B cell (primary cell): ENCODE measurements around the gene MRS2. TPM values are rescaled to one million over a fixed set of nuclear protein-coding genes. Genes with fewer than 3 reads are reported as not detected.

Experiments used
- ATAC-seq: fragments of 200-7000 bp; cut with Tn5 transposase; one replicate; pipeline ENCODE4 v1.10.0; 2021; ENCODE audit warnings: low read depth, mild to moderate bottlenecking, moderate number of reproducible peaks, moderate library complexity
- CTCF ChIA-PET: fragments of 350-600 bp; sonication (Branson Sonifier 250); formaldehyde crosslinking; loops from one replicate; lab custom pipeline; 2021; ENCODE audit warnings: antibody characterized with exemption, inconsistent platforms; lab: Charles Lee
- POLR2A ChIA-PET: fragments of 350-600 bp; sonication (Branson Sonifier 250); formaldehyde crosslinking; loops from one replicate; lab custom pipeline; 2021; ENCODE audit warnings: antibody characterized with exemption; lab: Charles Lee
- DNase-seq: peaks from one replicate; pipeline ENCODE4 v3.0.0; 2013
- H2AFZ ChIP-seq: 2 replicates; pipeline ENCODE4 v1.6.1; 2012; ENCODE audit warnings: mild to moderate bottlenecking, low read depth, low read length; ENCODE audit not compliant: insufficient read depth, poor library complexity, severe bottlenecking
- H3K27ac ChIP-seq, 2 donors: 1 replicate in 1 of 2; 2 replicates in 1 of 2; pipeline ENCODE4 v1.5.1; 2012 to 2013; ENCODE audit warnings: low read length in 2 of 2, mild to moderate bottlenecking in 2 of 2, moderate library complexity in 1 of 2
- H3K27me3 ChIP-seq, 4 experiments: fragments of 200-600 bp in 1 of 4; sonication (generic) in 1 of 4; replicated peaks in 1 of 4; 1 replicate in 2 of 4; 2 replicates in 2 of 4; pipeline versions ENCODE4 v1.6.1 to v1.7.0; 2013 to 2016; ENCODE audit warnings: low read length in 3 of 4, mild to moderate bottlenecking in 2 of 4, mixed read lengths in 1 of 4, moderate library complexity in 1 of 4; ENCODE audit not compliant: insufficient read depth in 4 of 4, control insufficient read depth in 3 of 4; ENCODE audit errors: control extremely low read depth in 1 of 4
- H3K36me3 ChIP-seq, 2 experiments: replicated peaks in 1 of 2; 1 replicate in 1 of 2; 2 replicates in 1 of 2; pipeline versions ENCODE4 v1.6.1 to v1.7.1; 2013; ENCODE audit warnings: low read length in 1 of 2; ENCODE audit not compliant: insufficient read depth in 2 of 2, control insufficient read depth in 1 of 2; ENCODE audit errors: control extremely low read depth in 1 of 2, extremely low read depth in 1 of 2
- H3K4me1 ChIP-seq, 2 donors: fragments of 200-600 bp in 1 of 2; sonication (generic) in 1 of 2; 1 replicate in 1 of 2; 2 replicates in 1 of 2; pipeline versions ENCODE4 v1.5.1 to v1.6.1; 2013 to 2017; ENCODE audit warnings: low read length in 2 of 2; ENCODE audit not compliant: control insufficient read depth in 2 of 2, insufficient read depth in 2 of 2
- H3K4me2 ChIP-seq: replicated peaks from 2 replicates; pipeline ENCODE3; 2012; ENCODE audit warnings: mild to moderate bottlenecking, low read depth, low read length; ENCODE audit not compliant: poor library complexity, severe bottlenecking
- H3K4me3 ChIP-seq, 5 experiments: fragments of 200-600 bp in 1 of 5; sonication (generic) in 1 of 5; 1 replicate in 3 of 5; 2 replicates in 2 of 5; pipeline versions ENCODE4 v1.5.1 to v1.7.0; 2011 to 2016; ENCODE audit warnings: low read length in 4 of 5, mild to moderate bottlenecking in 4 of 5, low read depth in 2 of 5, control low read depth in 1 of 5, moderate library complexity in 1 of 5; ENCODE audit not compliant: insufficient read depth in 1 of 5; ENCODE audit errors: control extremely low read depth in 1 of 5, extremely low read depth in 1 of 5
- H3K79me2 ChIP-seq: fragments of 200-600 bp; sonication (generic); one replicate; pipeline ENCODE4 v1.6.0; 2016; ENCODE audit warnings: low read length; ENCODE audit not compliant: control insufficient read depth, insufficient read depth
- H3K9ac ChIP-seq: fragments of 200-600 bp; sonication (generic); 2 replicates; pipeline ENCODE4 v1.6.1; 2017; ENCODE audit warnings: mild to moderate bottlenecking, low read length, moderate library complexity
- H3K9me3 ChIP-seq, 3 donors: one replicate each; pipeline versions ENCODE4 v1.6.1 to v1.7.1; 2013; ENCODE audit warnings: low read length in 2 of 3; ENCODE audit not compliant: control insufficient read depth in 2 of 3, insufficient read depth in 1 of 3; ENCODE audit errors: control extremely low read depth in 1 of 3
- H4K20me1 ChIP-seq: 2 replicates; pipeline ENCODE4 v1.6.0; 2012; ENCODE audit warnings: mild to moderate bottlenecking, low read length; ENCODE audit not compliant: insufficient read depth, control insufficient read depth, poor library complexity, severe bottlenecking
- H3K27ac Mint-ChIP-seq: one replicate; pipeline ENCODE4 v1.8.0; 2021; ENCODE audit warnings: mixed read lengths
- H3K27me3 Mint-ChIP-seq: one replicate; pipeline ENCODE4 v1.8.0; 2021; ENCODE audit warnings: mixed read lengths
- H3K4me1 Mint-ChIP-seq: one replicate; pipeline ENCODE4 v1.8.0; 2021; ENCODE audit warnings: mixed read lengths
- H3K4me3 Mint-ChIP-seq: one replicate; pipeline ENCODE4 v1.8.0; 2021; ENCODE audit warnings: mixed read lengths
- H3K9me3 Mint-ChIP-seq: one replicate; pipeline ENCODE4 v1.8.0; 2022; ENCODE audit warnings: mixed read lengths; ENCODE audit not compliant: insufficient read depth
- EZH2 ChIP-seq: IDR thresholded peaks from 2 replicates; pipeline ENCODE4 v1.6.1; 2012; ENCODE audit warnings: borderline replicate concordance, low read depth, mild to moderate bottlenecking, moderate library complexity, low read length; ENCODE audit not compliant: insufficient read depth, poor library complexity, severe bottlenecking
- WGBS: methylation state at CpG from one replicate; pipeline ENCODE4 v1.1.5; 2013; ENCODE audit warnings: missing lambda C conversion rate; ENCODE audit not compliant: insufficient coverage; 5-methylcytosine and 5-hydroxymethylcytosine counted together
- intact Hi-C: fragments of 100-400 bp; cut with micrococcal nuclease; formaldehyde crosslinking; loops from one replicate; pipeline ENCODE4 v1.10.0; 2022
- polyA plus RNA-seq: library from polyadenylated mRNA; depleted of rRNA; stranded (reverse); fragments of >200 nt; gene quantifications from 2 replicates; pipeline ENCODE4 v1.2.3, GENCODE V29; 2012
- total RNA-seq, 2 donors: library from RNA; stranded (reverse); fragments of 120-200 nt in 1 of 2; gene quantifications; 1 replicate in 1 of 2; 2 replicates in 1 of 2; pipeline versions ENCODE4 v1.2.3 to v1.2.4, GENCODE V29; 2013 to 2022
- TF ChIP-seq, protein P1 (sequence below): fragments of 200-600 bp; IDR thresholded peaks from one replicate; pipeline ENCODE4 v1.8.0; 2022; ENCODE audit warnings: antibody characterized with exemption, mild to moderate bottlenecking

The MRS2 gene
- total and polyA plus RNA-seq, 2 donors (not counting 1 experiment from before 2014, with no cell fraction given), result 16.0 to 25.5 TPM

GRCh38 chr6:24451581-24452388 lies 49.0 kb downstream of the MRS2 start:
- no peaks in the 10 kb centered on the region for H3K27me3 ChIP-seq
- ChIA-PET CTCF (no interaction called here), POLR2A (no interaction called here)
- no peak overlapping the region for H3K4me3 Mint-ChIP-seq
- no peaks in the 10 kb centered on the region for H3K27me3 Mint-ChIP-seq
- H3K4me1 ChIP-seq, result no peaks in the 10 kb centered on the region
- no peaks in the 10 kb centered on the region for H3K4me1 Mint-ChIP-seq
- H3K9me3 Mint-ChIP-seq, result no peaks in the 10 kb centered on the region
- H4K20me1 ChIP-seq, result no peaks in the 10 kb centered on the region
- no peak overlapping the region for H3K9ac ChIP-seq
- H3K27ac Mint-ChIP-seq, result no peak overlapping the region
- H2AFZ ChIP-seq, result no peak overlapping the region
- H3K9me3 ChIP-seq, result no peaks in the 10 kb centered on the region
- no peak for TF ChIP-seq EZH2
- TF ChIP-seq, protein P1, sequence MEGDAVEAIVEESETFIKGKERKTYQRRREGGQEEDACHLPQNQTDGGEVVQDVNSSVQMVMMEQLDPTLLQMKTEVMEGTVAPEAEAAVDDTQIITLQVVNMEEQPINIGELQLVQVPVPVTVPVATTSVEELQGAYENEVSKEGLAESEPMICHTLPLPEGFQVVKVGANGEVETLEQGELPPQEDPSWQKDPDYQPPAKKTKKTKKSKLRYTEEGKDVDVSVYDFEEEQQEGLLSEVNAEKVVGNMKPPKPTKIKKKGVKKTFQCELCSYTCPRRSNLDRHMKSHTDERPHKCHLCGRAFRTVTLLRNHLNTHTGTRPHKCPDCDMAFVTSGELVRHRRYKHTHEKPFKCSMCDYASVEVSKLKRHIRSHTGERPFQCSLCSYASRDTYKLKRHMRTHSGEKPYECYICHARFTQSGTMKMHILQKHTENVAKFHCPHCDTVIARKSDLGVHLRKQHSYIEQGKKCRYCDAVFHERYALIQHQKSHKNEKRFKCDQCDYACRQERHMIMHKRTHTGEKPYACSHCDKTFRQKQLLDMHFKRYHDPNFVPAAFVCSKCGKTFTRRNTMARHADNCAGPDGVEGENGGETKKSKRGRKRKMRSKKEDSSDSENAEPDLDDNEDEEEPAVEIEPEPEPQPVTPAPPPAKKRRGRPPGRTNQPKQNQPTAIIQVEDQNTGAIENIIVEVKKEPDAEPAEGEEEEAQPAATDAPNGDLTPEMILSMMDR, result no peak
- H3K27ac ChIP-seq, result no peak overlapping the region
- H3K79me2 ChIP-seq, result no peaks in the 10 kb centered on the region
- H3K36me3 ChIP-seq, result no peaks in the 10 kb centered on the region
- intact Hi-C loops, result no loop called here
- 86% methylated on average over 10 of the region's 13 CpGs for WGBS
- no peak overlapping the region for H3K4me2 ChIP-seq
- ATAC-seq (no peak), DNase-seq (no peak)
- no peak overlapping the region for H3K4me3 ChIP-seq

GRCh38 chr6:24453921-24454320 lies 51.2 kb downstream of the MRS2 start:
- POLR2A ChIA-PET, result no interaction called here
- CTCF ChIA-PET, result no interaction called here
- Histone ChIP-seq H3K27ac (no peak overlapping the region), H3K27me3 (no peaks in the 10 kb centered on the region), H4K20me1 (no peaks in the 10 kb centered on the region), H3K4me3 (no peak overlapping the region), H3K4me2 (no peak overlapping the region), H3K36me3 (no peaks in the 10 kb centered on the region), H2AFZ (no peak overlapping the region), H3K9me3 (no peaks in the 10 kb centered on the region), H3K9ac (no peak overlapping the region), H3K4me1 (no peaks in the 10 kb centered on the region), H3K79me2 (no peaks in the 10 kb centered on the region)
- ATAC-seq (no peak), DNase-seq (no peak)
- Mint-ChIP-seq H3K4me3 (no peak overlapping the region), H3K27ac (no peak overlapping the region), H3K27me3 (no peaks in the 10 kb centered on the region), H3K4me1 (no peaks in the 10 kb centered on the region), H3K9me3 (no peaks in the 10 kb centered on the region)
- WGBS, result 93% methylated on average over 9 of the region's 10 CpGs
- TF ChIP-seq EZH2, result no peak
- TF ChIP-seq, protein P1, result no peak
- intact Hi-C loops, result no loop called here
